SK-N-SH (cell line): ENCODE data around the gene ITGA8. TPM values are rescaled to one million over a fixed set of nuclear protein-coding genes. Genes with fewer than 3 reads are reported as not detected.

Experiments
- CTCF ChIA-PET: fragments of 300-600, 350-600 bp; formaldehyde crosslinking; extraction: SDS; loops from one replicate; lab custom pipeline; 2021; lab: Yijun Ruan, JAX
- POLR2A ChIA-PET: fragments of 350-600 bp; sonication (Branson Sonifier 250); formaldehyde crosslinking; extraction: SDS; loops from one replicate; lab custom pipeline; 2020; ENCODE audit warnings: antibody characterized with exemption, inconsistent platforms; lab: Yijun Ruan, JAX
- DNase-seq: peaks from one replicate; pipeline ENCODE4 v3.0.0; 2012
- H2AFZ ChIP-seq: fragments of 200-600 bp; sonication (generic); 2 replicates; pipeline ENCODE4 v1.8.1; 2016; ENCODE audit warnings: antibody characterized with exemption, mild to moderate bottlenecking, low read depth
- H3F3A ChIP-seq: fragments of 200-600 bp; sonication (generic); replicated peaks from 2 replicates; pipeline ENCODE3; 2016; ENCODE audit warnings: antibody characterized with exemption, mild to moderate bottlenecking; ENCODE audit not compliant: insufficient read depth
- H3K27ac ChIP-seq, 2 experiments: fragments of 200-500 bp in 1 of 2; fragments of 200-600 bp in 1 of 2; sonication (Bioruptor generic) in 1 of 2; sonication (generic), shearing (Covaris generic) in 1 of 2; 2 replicates each; pipeline versions ENCODE4 v1.5.1 to v1.6.1; 2014 to 2016; ENCODE audit warnings: low read depth in 2 of 2, inconsistent platforms in 1 of 2, low read length in 1 of 2, mild to moderate bottlenecking in 1 of 2, mixed read lengths in 1 of 2
- H3K27me3 ChIP-seq: fragments of 200-600 bp; sonication (generic), shearing (Covaris generic); 2 replicates; pipeline ENCODE4 v1.6.1; 2016; ENCODE audit warnings: mixed run types; ENCODE audit not compliant: insufficient read depth
- H3K36me3 ChIP-seq, 2 experiments: fragments of 200-500 bp in 1 of 2; fragments of 200-600 bp in 1 of 2; sonication (Bioruptor generic) in 1 of 2; sonication (generic) in 1 of 2; replicated peaks in 1 of 2; 2 replicates each; pipeline versions ENCODE3 to v1.5.1; 2014 to 2016; ENCODE audit warnings: low read length in 1 of 2, mild to moderate bottlenecking in 1 of 2; ENCODE audit not compliant: insufficient read depth in 2 of 2, control insufficient read depth in 1 of 2
- H3K4me1 ChIP-seq, 2 experiments: fragments of 200-500 bp in 1 of 2; fragments of 200-600 bp in 1 of 2; sonication (Bioruptor generic) in 1 of 2; sonication (generic), shearing (Covaris generic) in 1 of 2; 2 replicates each; pipeline versions ENCODE4 v1.5.1 to v1.6.1; 2014 to 2016; ENCODE audit warnings: low read depth in 1 of 2, low read length in 1 of 2, mixed run types in 1 of 2; ENCODE audit not compliant: insufficient read depth in 2 of 2, control insufficient read depth in 1 of 2
- H3K4me2 ChIP-seq: fragments of 200-600 bp; sonication (generic), shearing (Covaris generic); 2 replicates; pipeline ENCODE4 v1.6.1; 2017; ENCODE audit warnings: mixed run types
- H3K4me3 ChIP-seq, 2 experiments: fragments of 200-500 bp in 1 of 2; fragments of 200-600 bp in 1 of 2; sonication (Bioruptor generic) in 1 of 2; sonication (generic), shearing (Covaris generic) in 1 of 2; 2 replicates each; pipeline versions ENCODE4 v1.5.1 to v1.8.1; 2014 to 2016; ENCODE audit warnings: low read depth in 2 of 2, inconsistent platforms in 1 of 2, low read length in 1 of 2, mild to moderate bottlenecking in 1 of 2, mixed read lengths in 1 of 2, moderate library complexity in 1 of 2
- H3K79me2 ChIP-seq: fragments of 200-600 bp; sonication (generic); 2 replicates; pipeline ENCODE4 v1.8.1; 2017; ENCODE audit warnings: mild to moderate bottlenecking; ENCODE audit not compliant: insufficient read depth
- H3K9ac ChIP-seq: fragments of 200-600 bp; sonication (generic); 2 replicates; pipeline ENCODE4 v1.6.1; 2017; ENCODE audit warnings: mixed run types
- H3K9me2 ChIP-seq: fragments of 200-600 bp; sonication (generic); 2 replicates; pipeline ENCODE4 v1.6.1; 2017; ENCODE audit warnings: mixed run types
- H3K9me3 ChIP-seq: fragments of 200-600 bp; sonication (generic); 2 replicates; pipeline ENCODE4 v1.6.1; 2017; ENCODE audit warnings: mixed run types, mild to moderate bottlenecking, moderate library complexity
- H4K20me1 ChIP-seq: fragments of 200-600 bp; sonication (generic); 2 replicates; pipeline ENCODE4 v1.6.1; 2017; ENCODE audit warnings: mild to moderate bottlenecking, mixed run types; ENCODE audit not compliant: insufficient read depth
- CHD2 ChIP-seq: fragments of 150-350 bp; IDR thresholded peaks from 2 replicates; pipeline ENCODE4 v1.6.1; 2018; ENCODE audit warnings: low read length; ENCODE audit not compliant: partially characterized antibody
- ELF1 ChIP-seq: IDR thresholded peaks from 2 replicates; pipeline ENCODE4 v1.4.0; 2012
- EP300 ChIP-seq, 2 experiments: IDR thresholded peaks; 2 replicates each; pipeline versions ENCODE4 v1.4.0 to v1.6.1; 2012; ENCODE audit warnings: borderline replicate concordance in 1 of 2, low read depth in 1 of 2, low read length in 1 of 2
- EZH2phosphoT487 ChIP-seq: fragments of 200-600 bp; sonication (generic); IDR thresholded peaks from 2 replicates; pipeline ENCODE4 v1.6.1; 2017; ENCODE audit warnings: low read depth, mixed run types, mild to moderate bottlenecking, antibody characterized with exemption, moderate library complexity, borderline replicate concordance
- POLR2AphosphoS5 ChIP-seq: IDR thresholded peaks from 2 replicates; pipeline ENCODE4 v1.6.1; 2012; ENCODE audit warnings: low read depth, low read length
- RCOR1 ChIP-seq: fragments of 150-350 bp; IDR thresholded peaks from 2 replicates; pipeline ENCODE4 v1.6.1; 2017; ENCODE audit warnings: antibody characterized with exemption, low read length
- REST ChIP-seq: IDR thresholded peaks from 2 replicates; pipeline ENCODE4 v1.6.1; 2012; ENCODE audit warnings: mild to moderate bottlenecking, low read depth, low read length, moderate library complexity
- SIN3A ChIP-seq: IDR thresholded peaks from 2 replicates; pipeline ENCODE4 v1.6.1; 2012; ENCODE audit warnings: low read depth, mild to moderate bottlenecking, low read length, moderate library complexity, borderline replicate concordance
- TCF12 ChIP-seq: IDR thresholded peaks from 2 replicates; pipeline ENCODE4 v1.4.0; 2012
- USF1 ChIP-seq: IDR thresholded peaks from 2 replicates; pipeline ENCODE4 v1.4.0; 2012; ENCODE audit warnings: low read depth, borderline replicate concordance
- USF2 ChIP-seq: fragments of 150-350 bp; IDR thresholded peaks from 2 replicates; pipeline ENCODE4 v1.6.1; 2017; ENCODE audit warnings: antibody characterized with exemption, low read length, low read depth, borderline replicate concordance
- WGBS: methylation state at CpG from one replicate; pipeline ENCODE4 v1.1.6; 2017; ENCODE audit warnings: low lambda C conversion rate; 5-methylcytosine and 5-hydroxymethylcytosine counted together
- polyA plus RNA-seq, 3 experiments: library from polyadenylated mRNA; depleted of rRNA; stranded (reverse); fragments of >200 nt; gene quantifications; 2 replicates each; pipeline ENCODE4 v1.2.3, GENCODE V29; 2012

The ITGA8 gene
- polyA plus RNA-seq, 1 of the 3 experiments (the other 2 are of a cell fraction) = not detected

DNA sequence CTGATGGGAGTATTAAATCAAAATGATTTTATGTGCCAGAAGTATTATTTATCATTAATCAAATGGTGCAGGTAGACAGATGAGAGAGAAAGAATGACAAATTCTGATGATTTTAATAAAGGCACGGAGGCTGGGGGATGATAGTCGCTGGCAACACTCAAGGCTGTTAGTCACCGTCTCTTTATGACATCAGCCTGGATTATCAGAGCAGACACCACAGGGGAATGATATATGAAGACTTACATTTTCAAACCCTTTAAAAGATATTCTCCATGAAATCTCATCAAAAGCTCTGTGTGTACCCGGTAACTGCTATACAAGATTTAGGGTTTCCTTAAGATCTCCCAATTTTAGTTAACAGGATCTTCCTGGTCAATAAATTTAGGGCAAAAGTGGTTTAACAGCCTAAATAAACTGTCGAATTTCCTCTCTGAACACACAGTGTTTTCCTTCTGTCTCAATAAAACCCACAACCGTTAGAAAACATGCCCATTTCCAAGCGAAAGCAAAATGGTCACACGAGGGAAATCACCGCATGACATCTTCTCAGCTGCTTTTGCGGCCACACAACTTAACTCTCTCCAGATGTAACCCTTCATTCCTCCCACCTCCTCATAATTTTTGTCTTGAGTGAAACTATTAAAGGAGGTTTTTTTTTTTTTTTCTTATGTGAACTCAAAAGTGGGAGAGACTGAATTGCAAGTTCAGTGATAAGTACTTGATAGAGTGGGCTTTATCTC, 215.5 kb downstream of the ITGA8 start:
- POLR2A ChIA-PET = no interaction called here
- Histone ChIP-seq H3K27me3 (no peaks in the 10 kb centered on the region), H3K9me3 (no peaks in the 10 kb centered on the region), H3K9me2 (no peaks in the 10 kb centered on the region), H3K4me1 (no peaks in the 10 kb centered on the region), H3K4me2 (no peak overlapping the region), H3K27ac (no peak overlapping the region), H4K20me1 (no peaks in the 10 kb centered on the region)
- 26% methylated on average over 10 of the region's 10 CpGs for WGBS
- DNase-seq = no peak
- TF ChIP-seq REST = no peak
- no peak for TF ChIP-seq EP300 (IDR thresholded peaks at IDR 0.05; ENCODE audit: borderline replicate concordance in 1 of 2, low read depth in 1 of 2, low read length in 1 of 2)
- TF ChIP-seq, all 33 proteins: peak for 0
- Histone ChIP-seq H3K9ac (no peak overlapping the region), H2AFZ (no peak overlapping the region), H3K36me3 (no peaks in the 10 kb centered on the region), H3K79me2 (no peaks in the 10 kb centered on the region), H3K4me3 (no peak overlapping the region), H3F3A (no peaks in the 10 kb centered on the region)
- CTCF ChIA-PET = no interaction called here

DNA sequence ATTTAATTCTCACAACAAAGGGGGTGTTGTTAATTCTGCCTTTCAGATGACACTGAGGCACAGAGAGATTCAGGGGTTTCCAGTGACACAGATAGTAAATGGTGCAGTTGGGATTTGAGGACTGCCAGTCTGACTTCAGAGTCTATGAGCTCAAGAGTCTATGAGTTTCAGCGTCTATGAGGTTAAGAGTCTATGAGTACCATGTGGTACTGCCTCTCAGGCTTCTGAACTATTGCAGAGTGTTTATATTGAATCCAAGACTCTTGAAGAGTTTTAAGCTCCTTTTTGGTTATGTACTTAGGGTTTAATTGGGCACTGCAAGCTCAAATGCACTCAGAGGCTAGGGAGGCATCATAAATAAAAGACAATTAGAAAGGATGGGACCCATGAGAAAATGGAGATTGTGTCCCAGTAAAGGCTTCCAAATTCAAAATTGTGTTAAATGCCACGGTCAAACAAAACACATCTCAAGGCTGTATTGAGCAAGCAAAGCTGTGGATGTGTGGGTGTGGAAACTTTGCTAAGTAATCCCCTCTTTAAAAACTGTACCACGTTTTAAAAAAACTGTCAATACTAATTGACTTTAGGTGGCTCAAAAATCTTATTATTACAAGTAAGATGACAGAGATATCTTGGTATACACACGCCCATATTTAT, 224.7 kb downstream of the ITGA8 start:
- ChIA-PET CTCF (interaction anchor here (0.9 to 1.4 kb wide), 2 partner anchors 32 to 55 kb away, joined by 3 read pairs; no protein-coding TSS in a partner anchor), POLR2A (no interaction called here)
- Histone ChIP-seq H3K4me2 (no peak overlapping the region), H2AFZ (no peak overlapping the region), H3K9me3 (no peaks in the 10 kb centered on the region), H3K4me1 (no peaks in the 10 kb centered on the region), H3K79me2 (no peaks in the 10 kb centered on the region), H3K4me3 (no peak overlapping the region), H3F3A (no peaks in the 10 kb centered on the region), H3K36me3 (no peaks in the 10 kb centered on the region), H3K9ac (no peak overlapping the region), H3K9me2 (no peaks in the 10 kb centered on the region), H3K27me3 (no peaks in the 10 kb centered on the region), H3K27ac (no peak overlapping the region), H4K20me1 (no peaks in the 10 kb centered on the region)
- 16% methylated on average over 4 of the region's 4 CpGs for WGBS
- DNase-seq = no peak
- TF ChIP-seq ELF1 = no peak
- no peak for TF ChIP-seq POLR2AphosphoS5
- TF ChIP-seq EZH2phosphoT487 = no peak
- no peak for TF ChIP-seq SIN3A
- no peak for TF ChIP-seq CHD2
- TF ChIP-seq REST = no peak
- TF ChIP-seq TCF12 = no peak
- no peak for TF ChIP-seq RCOR1
- TF ChIP-seq USF1 = no peak
- TF ChIP-seq USF2 = no peak
